Endothelial cell (in vitro differentiated cells): Measurements from ENCODE around the gene NDUFB8. TPM values are rescaled to one million over a fixed set of nuclear protein-coding genes. Genes with fewer than 3 reads are reported as not detected.

ENCODE experiments used
- DNase-seq: peaks from one replicate; pipeline ENCODE4 v3.0.0; 2021; ENCODE audit warnings: low spot score
- H3K27ac Mint-ChIP-seq: one replicate; pipeline ENCODE4 v1.8.0; 2021; ENCODE audit warnings: mixed read lengths, inconsistent platforms; ENCODE audit not compliant: unreplicated experiment
- H3K27me3 Mint-ChIP-seq: one replicate; pipeline ENCODE4 v1.8.0; 2021; ENCODE audit warnings: mild to moderate bottlenecking, moderate library complexity, mixed read lengths, inconsistent platforms; ENCODE audit not compliant: unreplicated experiment
- H3K36me3 Mint-ChIP-seq: one replicate; pipeline ENCODE4 v1.8.0; 2021; ENCODE audit warnings: mild to moderate bottlenecking, low read depth, mixed read lengths, inconsistent platforms; ENCODE audit not compliant: unreplicated experiment
- H3K4me1 Mint-ChIP-seq: one replicate; pipeline ENCODE4 v1.8.0; 2021; ENCODE audit warnings: mild to moderate bottlenecking, mixed read lengths, inconsistent platforms; ENCODE audit not compliant: unreplicated experiment
- H3K4me3 Mint-ChIP-seq: one replicate; pipeline ENCODE4 v1.8.0; 2021; ENCODE audit warnings: mild to moderate bottlenecking, mixed read lengths, inconsistent platforms; ENCODE audit not compliant: unreplicated experiment
- H3K9me3 Mint-ChIP-seq: one replicate; pipeline ENCODE4 v1.8.0; 2021; ENCODE audit warnings: mixed read lengths, inconsistent platforms; ENCODE audit not compliant: unreplicated experiment
- CTCF ChIP-seq: fragments of 200-600 bp; sonication (generic); IDR thresholded peaks from one replicate; pipeline ENCODE4 v1.5.0; 2021; ENCODE audit warnings: antibody characterized with exemption; ENCODE audit not compliant: unreplicated experiment
- total RNA-seq: library from RNA; stranded (reverse); fragmentation: NEBNext Ultra II Directional; extraction: Animal tissue kit (Norgen Biotek cat#: 25700); gene quantifications from one replicate; pipeline ENCODE4 v1.2.1, GENCODE V29; 2021; ENCODE audit not compliant: unreplicated experiment

The NDUFB8 gene
- total RNA-seq, 1 donor from 2014 or later = 171 TPM

- Mint-ChIP-seq H3K9me3 (no peaks in the 10 kb centered on the region), H3K36me3 (peaks cover 23% of the 10 kb centered on the region), H3K4me3 (no peak overlapping the region), H3K27me3 (no peaks in the 10 kb centered on the region), H3K27ac (no peak overlapping the region), H3K4me1 (peaks cover 13% of the 10 kb centered on the region)
- TF ChIP-seq CTCF = no peak
- DNase-seq = no peak
Observed at GRCh38 chr10:100502926-100503494, 26.7 kb downstream of the NDUFB8 start.

- H3K36me3 Mint-ChIP-seq = peaks cover 29% of the 10 kb centered on the region
- DNase-seq = no peak
- TF ChIP-seq CTCF = no peak
- peaks cover 13% of the 10 kb centered on the region for H3K4me1 Mint-ChIP-seq
- H3K27ac Mint-ChIP-seq = no peak overlapping the region
- H3K9me3 Mint-ChIP-seq = no peaks in the 10 kb centered on the region
- H3K27me3 Mint-ChIP-seq = peaks cover 2% of the 10 kb centered on the region
- H3K4me3 Mint-ChIP-seq = no peak overlapping the region
Observed at GRCh38 chr10:100501423-100501822, 28.2 kb downstream of the NDUFB8 start.

- no peak overlapping the region for H3K27ac Mint-ChIP-seq
- TF ChIP-seq CTCF = no peak
- H3K4me3 Mint-ChIP-seq = no peak overlapping the region
- peaks cover 2% of the 10 kb centered on the region for H3K27me3 Mint-ChIP-seq
- no peak for DNase-seq
- peaks cover 13% of the 10 kb centered on the region for H3K4me1 Mint-ChIP-seq
- H3K9me3 Mint-ChIP-seq = no peaks in the 10 kb centered on the region
- peaks cover 20% of the 10 kb centered on the region for H3K36me3 Mint-ChIP-seq
Observed at GRCh38 chr10:100498059-100498458, 31.6 kb downstream of the NDUFB8 start.

- no peak for DNase-seq
- Mint-ChIP-seq H3K36me3 (peaks cover 17% of the 10 kb centered on the region), H3K4me1 (peaks cover 3% of the 10 kb centered on the region), H3K4me3 (no peak overlapping the region), H3K27me3 (peaks cover 2% of the 10 kb centered on the region), H3K27ac (no peak overlapping the region), H3K9me3 (no peaks in the 10 kb centered on the region)
- TF ChIP-seq CTCF = no peak
Observed at GRCh38 chr10:100496567-100496966, 33.1 kb downstream of the NDUFB8 start.

- H3K27ac Mint-ChIP-seq = no peak overlapping the region
- H3K27me3 Mint-ChIP-seq = peaks cover 10% of the 10 kb centered on the region
- H3K36me3 Mint-ChIP-seq = peaks cover 27% of the 10 kb centered on the region
Observed at GRCh38 chr10:100490531-100490930, 39.1 kb downstream of the NDUFB8 start.

More at GRCh38 chr10:100490531-100490930, 39.1 kb downstream of the NDUFB8 start:
- Mint-ChIP-seq H3K9me3 (no peaks in the 10 kb centered on the region), H3K4me1 (peaks cover 5% of the 10 kb centered on the region), H3K4me3 (no peak overlapping the region)
- DNase-seq = no peak
- no peak for TF ChIP-seq CTCF
